GM18502 (cell line): ENCODE measurements around the gene CLDN3.
"Not testable (repeated sequence)": the region's sequence is repeated elsewhere in the genome, so short reads cannot be mapped to it uniquely, and the experiment has no call there.

Experiments used
- ATAC-seq: cut with Tn5 transposase; IDR thresholded peaks from one replicate; pipeline ENCODE4 v1.9.1; 2021; ENCODE audit warnings: mild to moderate bottlenecking; ENCODE audit not compliant: unreplicated experiment, poor library complexity

The CLDN3 gene, protein sequence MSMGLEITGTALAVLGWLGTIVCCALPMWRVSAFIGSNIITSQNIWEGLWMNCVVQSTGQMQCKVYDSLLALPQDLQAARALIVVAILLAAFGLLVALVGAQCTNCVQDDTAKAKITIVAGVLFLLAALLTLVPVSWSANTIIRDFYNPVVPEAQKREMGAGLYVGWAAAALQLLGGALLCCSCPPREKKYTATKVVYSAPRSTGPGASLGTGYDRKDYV

DNA sequence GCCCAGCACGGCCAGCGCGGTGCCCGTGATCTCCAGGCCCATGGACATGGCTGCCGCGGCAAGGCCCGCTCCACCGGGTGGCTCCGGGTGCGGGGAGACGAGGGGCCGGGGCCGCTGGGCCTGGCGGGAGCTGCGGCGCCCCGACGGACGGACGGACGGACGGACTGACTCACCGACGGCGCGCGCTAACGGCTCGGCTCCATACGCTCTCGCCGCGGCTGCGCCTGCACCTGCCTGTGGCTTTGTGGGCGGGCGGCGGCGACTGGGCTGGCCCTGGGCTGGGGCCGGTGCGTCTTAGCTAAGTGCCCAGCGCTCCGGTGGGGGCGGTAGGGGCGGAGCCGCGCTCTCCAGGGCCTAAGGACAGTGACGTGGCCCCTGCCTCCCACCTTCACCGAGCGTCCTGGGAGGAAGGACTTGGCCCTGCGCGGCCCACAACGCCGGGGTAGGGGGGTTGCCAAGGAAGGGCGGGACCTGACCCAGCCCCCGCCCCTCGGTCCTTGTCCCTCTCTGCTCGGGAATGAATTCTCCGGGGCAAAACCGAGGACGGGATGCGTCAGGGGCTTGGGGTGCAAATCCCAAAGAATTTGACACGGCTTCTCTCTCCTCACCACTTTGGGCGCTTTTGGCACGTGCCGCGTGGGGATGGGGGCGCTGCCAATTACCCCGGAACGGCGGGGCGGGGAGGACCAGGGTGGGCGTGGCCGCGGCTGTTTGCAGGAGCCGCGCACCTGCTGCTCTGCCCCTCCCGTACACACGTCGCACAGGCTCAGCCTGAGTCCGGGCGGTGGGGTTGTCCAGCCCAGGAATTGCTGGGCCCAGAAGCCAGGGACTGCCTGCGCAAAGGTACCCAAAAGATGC lies at the start of gene CLDN3:
Gene CLDN3, minus strand, starts transcription at position 269 of the 858 bp plus-strand sequence. Its CDS starts 221 bp downstream, at position 48.
- no peak for ATAC-seq

DNA sequence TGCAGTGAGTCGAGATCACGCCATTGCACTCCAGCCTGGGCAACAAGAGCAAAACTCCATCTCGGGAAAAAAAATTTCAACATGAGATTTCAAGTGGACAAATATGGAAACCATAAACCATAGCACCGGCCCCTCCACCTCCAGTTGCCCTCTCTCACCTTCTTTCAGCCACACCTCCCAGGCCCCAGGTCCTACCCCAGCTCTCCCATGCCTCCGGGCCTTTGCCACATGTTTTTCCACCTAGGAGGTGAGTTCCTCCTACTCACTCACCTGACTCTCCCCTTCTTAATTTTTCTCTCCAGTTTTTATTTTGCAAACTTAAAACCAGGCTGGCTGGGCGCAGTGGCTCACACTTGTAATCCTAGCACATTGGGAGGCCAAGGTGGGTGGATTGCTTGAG lies 47.1 kb upstream of the CLDN3 start:
- no peak for ATAC-seq

DNA sequence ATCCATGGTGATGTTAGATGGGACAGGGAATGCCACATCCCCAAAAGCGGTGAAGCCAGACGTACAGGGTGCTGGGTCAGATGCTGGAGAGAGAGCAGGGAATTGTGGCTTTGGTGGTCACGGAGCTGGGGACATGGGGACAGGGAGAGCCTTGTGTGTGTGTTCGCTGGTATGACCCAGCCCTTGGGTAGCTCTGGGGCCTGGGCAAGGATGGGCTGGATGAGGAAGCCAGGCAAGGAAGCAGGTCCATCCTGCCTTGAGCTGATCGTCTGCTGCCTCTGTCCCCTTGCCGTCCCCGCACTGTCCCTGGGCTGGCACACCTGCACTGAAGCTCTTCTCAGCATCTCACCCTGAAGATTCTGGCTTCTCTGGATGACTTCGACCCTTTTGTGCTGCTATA lies 45.4 kb upstream of the CLDN3 start:
- no peak for ATAC-seq

DNA sequence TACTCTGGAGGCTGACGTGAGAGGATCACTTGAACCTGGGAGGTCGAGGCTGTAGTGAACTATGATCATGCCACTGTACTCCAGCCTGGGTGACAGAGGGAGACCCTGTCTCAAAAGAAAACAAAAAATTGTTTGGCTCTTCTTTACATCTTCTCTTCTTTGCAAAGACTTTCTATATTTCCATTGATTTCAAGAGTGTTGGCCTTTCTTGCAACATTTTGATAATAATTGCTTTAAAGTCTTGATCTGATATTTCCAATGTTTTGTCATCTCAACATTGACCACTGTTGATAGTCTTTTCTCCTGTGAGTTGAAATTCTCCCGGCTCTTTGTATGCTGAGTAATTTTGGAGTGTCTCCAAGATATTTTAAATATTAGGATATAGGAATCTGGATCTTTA lies 42.9 kb upstream of the CLDN3 start:
- no peak for ATAC-seq

DNA sequence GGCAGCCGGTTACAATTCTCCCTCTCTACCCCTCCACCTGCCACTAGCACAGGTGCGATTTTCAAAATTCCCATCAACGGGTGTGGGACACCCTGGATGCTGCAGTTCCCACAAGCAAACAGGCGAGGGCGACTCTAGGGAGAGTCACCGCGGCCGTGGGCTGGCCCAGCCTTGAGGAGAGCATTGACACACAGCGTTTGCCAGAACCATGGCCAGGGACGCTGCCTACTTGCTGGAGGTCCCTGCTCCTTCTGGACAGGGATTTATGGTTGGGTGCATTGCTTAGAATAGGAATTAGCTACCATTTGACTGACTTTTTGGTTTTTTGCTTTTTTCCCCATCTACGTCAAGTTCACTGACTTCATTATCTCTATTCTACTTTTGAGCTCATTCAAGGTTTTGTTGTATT lies 41.7 kb upstream of the CLDN3 start:
- peak; percentile 55 for ATAC-seq

DNA sequence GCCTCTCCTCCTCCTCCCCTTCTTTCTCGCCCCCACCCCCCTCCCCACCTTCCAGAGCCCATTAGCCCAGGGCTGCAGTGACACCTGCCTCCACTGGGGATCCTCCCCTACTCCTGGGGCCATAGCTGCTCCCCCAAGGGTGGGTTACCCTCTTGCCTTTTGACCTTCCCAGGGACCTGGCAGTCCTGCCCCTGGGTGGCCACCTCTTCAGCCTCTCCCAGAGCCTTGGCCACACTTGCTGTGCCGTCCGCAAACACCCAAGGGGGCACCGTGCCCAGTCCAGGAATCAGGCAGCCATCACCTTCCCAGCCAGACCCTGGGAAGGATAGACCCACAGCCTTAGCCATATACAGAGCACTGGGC lies 40.9 kb upstream of the CLDN3 start:
- no peak for ATAC-seq

DNA sequence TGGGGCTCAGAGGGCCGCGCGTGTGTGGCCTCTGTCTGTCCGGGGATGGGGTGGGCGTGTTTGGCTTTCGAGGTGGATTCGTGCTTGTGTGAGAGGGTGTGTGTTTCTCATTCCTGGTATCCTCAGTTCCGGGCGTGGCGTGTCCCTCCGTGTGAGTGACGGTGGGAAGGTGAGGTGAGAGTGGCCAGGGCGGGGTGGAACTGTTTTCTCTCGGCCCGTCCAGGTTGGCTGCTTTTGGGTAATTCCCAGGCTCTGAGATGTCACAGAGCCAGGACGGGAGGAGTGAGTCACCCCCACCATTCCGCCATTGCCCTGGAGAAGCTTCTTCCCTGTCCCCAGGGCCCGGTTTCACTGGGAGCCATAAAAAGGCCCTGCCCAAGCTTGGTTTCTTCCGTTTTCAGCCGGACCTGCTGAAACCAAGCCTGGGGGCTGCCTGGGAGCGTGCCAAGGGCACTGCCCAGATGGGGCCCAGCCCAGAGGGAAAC lies 39.4 kb upstream of the CLDN3 start:
- no peak for ATAC-seq

DNA sequence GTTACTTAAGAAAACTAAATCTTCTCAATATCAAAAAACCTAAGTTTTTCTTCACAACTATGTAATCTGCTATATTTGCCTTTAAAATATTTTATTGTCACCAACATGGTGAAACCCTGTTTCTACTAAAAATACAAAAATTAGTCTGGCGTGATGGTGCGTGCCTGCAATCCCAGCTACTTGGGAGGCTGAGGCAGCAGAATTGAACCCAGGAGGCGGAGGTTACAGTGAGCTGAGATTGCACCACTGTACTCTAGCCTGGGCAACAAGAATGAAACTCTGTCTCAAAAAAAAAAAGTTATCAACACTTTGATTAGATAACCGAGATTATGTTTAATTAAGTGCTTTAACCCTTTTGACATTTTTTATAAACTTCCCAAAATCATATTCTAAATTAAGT lies 32.4 kb upstream of the CLDN3 start:
- no peak for ATAC-seq

DNA sequence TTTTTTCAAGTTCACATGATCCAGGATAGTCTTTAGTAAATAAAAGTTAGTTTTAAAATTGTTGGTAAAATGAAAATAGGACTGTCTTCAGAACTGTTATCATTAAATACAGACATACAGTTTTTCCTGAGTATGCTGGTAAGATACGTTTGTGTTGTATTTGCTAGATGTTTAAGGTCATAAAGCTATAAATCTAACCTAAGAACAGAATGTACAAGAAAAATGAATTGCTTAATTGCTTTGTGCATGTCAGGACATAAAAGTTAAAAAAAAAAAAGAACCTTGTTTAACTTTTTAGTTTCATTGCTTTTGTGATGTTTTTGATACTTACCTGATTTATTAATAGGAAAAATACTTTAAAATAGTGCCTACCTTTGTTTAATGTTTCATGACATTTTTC lies 31.5 kb upstream of the CLDN3 start:
- no peak for ATAC-seq

DNA sequence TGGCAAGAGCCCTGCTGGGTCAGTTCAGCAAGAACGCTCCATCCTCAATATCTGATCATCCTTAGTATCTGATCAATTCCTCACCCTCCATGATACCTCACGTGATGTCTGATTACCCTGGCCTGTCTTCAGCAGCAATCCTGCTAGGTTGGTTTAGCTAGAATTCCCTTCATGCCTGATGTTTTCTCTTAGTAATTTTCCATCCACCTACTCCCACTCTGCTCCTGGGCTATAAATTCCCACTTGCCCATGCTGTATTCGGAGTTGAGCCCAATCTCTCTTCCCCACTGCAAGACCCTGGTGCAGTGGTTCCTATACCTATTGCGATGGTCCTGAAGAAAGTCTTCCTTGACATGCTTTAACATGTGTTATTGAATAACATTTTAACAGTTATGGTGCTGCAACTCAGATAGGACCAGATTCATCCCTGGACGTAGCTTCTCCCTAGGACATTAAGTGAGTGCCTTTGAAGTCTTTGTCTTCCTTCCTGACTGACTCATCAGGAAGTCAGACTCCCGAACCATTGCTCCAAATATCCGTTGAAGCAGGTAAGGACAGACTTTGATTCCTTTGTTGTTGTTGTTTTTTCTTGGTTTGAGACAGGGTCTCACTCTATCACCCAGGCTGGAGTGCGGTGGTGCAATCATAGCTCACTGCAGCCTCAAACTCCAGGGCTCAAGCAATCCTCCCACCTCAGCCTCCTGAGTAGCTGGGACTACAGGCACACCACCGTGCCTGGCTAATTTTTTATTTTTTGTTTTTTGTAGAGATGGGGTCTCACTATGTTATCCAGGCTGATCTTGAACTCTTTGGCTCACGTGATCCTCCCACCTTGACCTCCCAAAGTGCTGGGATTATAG lies 29.4 kb upstream of the CLDN3 start:
- no peak for ATAC-seq

DNA sequence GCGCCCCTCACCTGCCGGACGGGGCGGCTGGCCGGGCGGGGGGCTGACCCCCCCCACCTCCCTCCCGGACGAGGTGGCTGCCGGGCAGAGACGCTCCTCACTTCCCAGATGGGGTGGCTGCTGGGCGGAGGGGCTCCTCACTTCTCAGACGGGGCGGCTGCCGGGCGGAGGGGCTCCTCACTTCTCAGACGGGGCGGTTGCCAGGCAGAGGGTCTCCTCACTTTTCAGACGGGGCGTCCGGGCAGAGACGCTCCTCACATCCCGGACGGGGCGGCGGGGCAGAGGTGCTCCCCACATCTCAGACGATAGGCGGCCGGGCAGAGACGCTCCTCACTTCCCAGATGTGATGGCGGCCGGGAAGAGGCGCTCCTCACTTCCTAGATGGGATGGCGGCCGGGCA lies 27.1 kb upstream of the CLDN3 start:
- not testable (repeated sequence) for ATAC-seq

DNA sequence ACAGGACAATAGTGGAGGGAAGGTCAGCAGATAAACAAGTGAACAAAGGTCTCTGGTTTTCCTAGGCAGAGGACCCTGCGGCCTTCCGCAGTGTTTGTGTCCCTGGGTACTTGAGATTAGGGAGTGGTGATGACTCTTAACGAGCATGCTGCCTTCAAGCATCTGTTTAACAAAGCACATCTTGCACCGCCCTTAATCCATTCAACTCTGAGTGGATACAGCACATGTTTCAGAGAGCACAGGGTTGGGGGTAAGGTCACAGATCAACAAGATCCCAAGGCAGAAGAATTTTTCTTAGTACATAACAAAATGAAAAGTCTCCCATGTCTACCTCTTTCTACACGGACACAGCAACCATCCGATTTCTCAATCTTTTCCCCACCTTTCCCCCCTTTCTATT lies 26.6 kb upstream of the CLDN3 start:
- ATAC-seq: not testable (repeated sequence)

DNA sequence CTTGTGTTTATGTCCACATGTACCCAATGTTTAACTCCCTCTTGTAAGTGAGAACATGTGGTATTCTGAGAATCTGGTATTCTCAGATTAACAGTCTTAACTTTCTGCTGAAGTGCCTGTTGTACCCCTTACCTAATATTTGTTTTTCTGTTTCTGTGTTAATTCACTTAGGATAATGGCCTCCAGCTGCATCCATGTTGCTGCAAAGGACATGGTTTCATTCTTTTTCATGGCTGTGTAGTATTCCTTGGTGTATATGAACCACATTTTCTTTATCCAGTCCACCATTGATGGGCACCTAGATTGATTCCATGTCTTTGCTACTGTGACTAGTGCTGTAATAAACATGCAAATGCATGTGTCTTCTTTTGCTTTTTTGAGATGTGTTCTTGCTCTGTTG lies 25.1 kb upstream of the CLDN3 start:
- not testable (repeated sequence) for ATAC-seq

DNA sequence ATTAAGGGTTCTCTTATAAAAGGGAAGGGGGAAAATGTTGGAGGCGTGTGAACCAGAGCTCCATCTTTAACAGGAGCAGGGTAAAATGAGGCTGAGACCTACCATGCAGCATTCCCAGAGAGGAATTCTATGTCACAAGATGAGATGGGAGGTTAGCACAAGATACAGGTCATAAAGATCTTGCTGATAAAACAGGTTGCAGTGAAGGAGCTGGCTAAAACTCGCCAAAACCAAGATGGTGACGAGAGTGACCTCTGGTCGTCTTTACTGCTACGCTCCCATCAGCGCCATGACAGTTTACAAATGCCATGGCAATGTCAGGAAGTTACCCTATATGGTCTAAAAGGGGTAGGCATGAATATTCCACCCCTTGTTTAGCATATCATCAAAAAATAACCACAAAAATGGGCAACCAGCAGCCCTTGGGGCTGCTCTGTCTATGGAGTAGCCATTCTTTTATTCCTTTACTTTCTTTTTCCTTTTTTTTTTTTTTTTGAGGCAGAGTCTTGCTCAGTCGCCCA lies 21.2 kb upstream of the CLDN3 start:
- not testable (repeated sequence) for ATAC-seq

DNA sequence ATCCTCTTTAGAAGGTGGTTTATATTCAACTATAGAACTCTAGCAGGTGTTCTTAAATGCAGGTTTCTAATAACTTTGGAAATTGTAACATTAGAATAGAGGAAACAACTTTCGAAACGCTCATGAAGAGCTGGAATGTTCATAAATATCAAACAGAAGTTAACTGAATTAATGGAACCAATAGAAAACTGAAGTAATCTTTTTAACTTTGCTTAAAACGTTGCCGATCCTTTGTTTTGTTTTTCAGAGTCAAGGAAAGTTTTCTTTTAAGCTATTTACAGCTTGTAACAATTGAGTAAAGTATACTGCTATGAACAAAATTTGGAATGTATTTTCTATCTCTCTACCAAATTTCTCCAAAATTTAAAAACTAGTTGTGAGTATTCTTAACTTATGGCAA lies 19.0 kb upstream of the CLDN3 start:
- ATAC-seq: no peak

DNA sequence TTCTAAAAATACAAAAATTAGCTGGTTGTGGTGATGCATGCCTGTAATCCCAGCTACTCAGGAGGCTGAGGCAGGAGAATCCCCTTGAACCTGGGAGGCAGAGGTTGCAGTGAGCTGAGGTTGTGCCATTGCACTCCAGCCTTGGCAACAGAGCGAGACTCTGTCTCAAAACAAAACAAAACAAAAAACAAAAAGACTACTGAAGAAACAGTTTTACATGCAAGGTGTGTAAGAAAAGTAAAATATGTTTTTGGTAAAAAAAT lies 17.6 kb upstream of the CLDN3 start:
- ATAC-seq: not testable (repeated sequence)

DNA sequence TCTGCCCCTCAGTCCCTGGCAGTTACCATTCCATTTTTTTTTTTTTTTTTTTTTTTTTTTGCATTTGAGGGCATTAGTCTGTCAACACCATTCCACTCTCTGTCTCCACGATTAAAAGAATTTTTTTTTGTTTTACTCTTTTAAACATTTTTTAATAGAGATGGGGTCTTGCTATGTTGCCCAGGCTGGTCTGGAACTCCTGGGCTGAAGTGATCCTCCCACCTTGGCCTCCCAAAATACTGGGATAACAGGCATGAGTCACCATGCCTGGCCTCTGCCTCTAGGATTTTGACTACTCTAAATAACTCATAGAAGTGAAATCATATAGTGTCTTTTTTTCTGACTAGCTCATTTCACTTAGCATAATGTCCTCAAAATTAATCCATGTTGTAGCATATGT lies 16.5 kb upstream of the CLDN3 start:
- ATAC-seq: no peak

DNA sequence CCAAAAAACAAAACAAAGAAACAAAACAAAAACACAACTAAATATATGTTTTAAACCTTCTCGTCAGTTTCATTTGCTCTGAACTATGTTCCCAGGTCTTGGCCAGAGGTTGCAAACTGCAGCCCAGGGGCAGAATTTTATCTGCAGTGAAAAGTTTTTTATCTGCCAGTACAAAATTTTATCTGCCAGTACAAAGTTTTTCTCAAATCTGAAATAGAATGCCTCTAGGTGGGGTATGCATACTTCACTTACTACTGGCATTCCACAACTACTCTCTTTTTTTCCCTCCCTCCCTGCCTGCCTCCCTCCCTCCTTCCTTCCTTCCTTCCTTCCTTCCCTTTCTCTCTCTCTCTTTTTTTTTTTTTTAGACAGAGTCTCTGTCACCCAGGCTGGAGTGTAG lies 9.4 kb upstream of the CLDN3 start:
- ATAC-seq: no peak

DNA sequence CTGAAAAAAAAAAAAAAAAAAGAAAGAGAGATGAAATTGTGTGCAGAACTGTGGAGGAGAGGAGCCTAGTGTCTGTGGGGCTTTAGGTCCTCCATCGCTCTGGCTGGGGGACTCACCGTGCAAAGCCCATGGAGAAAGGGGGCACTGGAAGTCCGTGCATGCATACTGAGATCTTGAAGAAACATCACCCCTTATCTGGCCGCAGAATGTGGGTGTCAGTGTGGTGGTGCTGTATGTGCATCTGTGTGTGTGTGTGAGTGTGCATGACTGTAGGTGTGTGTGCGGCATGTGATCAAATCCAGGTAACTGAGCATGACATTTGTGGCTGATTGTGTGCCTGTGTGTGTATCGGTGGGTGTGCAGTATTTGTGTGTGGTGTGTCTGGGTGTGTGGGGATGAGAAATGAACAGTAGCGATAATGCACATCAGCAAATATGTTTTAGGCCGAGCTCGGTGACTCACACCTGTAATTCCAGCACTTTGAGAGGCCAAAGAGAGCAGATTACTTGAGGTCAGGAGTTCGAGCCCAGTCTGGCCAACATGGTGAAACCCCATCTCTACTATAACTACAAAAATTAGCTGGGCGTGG lies 8.8 kb upstream of the CLDN3 start:
- no peak for ATAC-seq

DNA sequence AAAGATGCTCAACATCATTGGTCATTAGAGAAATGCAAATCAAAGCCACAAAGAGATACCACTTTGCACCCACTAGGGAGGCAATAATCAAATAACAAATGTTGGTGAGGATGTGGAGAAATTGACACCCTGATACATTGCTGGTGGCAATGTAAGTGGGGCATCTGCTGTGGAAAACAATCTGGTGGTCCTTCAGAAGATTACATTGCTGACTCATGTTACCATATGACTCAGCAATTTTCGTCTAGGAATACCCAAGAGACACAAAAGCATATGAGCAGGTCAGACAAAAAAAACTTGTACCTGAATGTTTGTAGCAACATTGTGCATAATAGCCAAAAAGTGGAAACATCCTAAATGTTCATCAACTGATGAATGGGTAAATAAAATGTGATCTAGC lies 4.9 kb upstream of the CLDN3 start:
- ATAC-seq: no peak
